Measurements from ENCODE around the gene DNAJB1. TPM values are rescaled to one million over a fixed set of nuclear protein-coding genes. Genes with fewer than 3 reads are reported as not detected.
A peak's percentile ranks its signal among the peaks of the same experiment; 100 is the strongest.

Gene DNAJB1
- total RNA-seq, 1 donor from 2014 or later = 92.5 TPM

GRCh38 chr19:14540741-14541525 is 22.7 kb upstream of the DNAJB1 start:
- Histone ChIP-seq H3K27ac (no peak overlapping the region), H3K36me3 (peaks cover 4% of the 10 kb centered on the region), H3K4me3 (no peak overlapping the region), H3K27me3 (ENCODE audit: low read depth) (no peaks in the 10 kb centered on the region), H3K4me1 (peaks cover 28% of the 10 kb centered on the region), H3K9me3 (no peaks in the 10 kb centered on the region)
- intact Hi-C loops (cut with DNase I) = no loop called here
- no peak for TF ChIP-seq CTCF (IDR thresholded peaks at IDR 0.05)
- ATAC-seq = no peak
- no peak for DNase-seq

DNA sequence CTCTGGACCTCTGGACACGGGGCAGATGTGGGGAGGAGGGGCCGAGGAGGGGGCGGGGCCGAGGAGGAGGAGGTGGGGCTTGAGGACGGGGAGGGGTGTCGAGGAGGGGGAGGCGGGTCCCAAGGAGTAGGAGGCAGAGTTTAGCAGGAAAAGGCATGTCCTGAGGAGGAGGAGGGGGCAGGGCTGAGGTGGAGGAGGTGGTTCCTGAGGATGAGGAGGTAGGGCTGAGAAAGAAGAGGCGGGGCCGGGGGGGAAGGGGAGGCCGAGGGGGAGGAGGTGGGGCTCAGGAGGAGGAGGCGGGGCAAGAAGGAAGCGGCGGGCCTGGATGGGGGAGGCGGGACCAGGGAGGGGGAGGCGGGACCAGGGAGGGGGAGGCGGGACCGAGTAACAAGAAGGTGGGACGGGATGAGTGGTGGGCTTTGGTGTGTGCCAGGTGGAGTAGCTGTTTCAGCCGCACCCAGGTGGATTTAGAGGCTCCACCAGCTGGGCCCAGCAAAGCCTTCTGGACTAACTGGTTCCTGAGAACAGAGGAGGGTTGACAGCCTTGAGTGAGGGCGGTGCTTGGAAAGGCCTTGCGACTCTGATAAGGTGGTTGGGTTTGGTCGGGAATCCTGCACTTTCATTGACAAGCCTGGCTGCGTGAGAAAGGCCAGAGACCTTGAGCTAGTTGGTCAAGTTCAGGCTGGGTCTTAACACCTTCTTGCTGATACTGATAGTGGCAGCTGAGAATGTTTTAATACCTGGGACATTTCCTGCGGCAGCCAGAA is 18.9 kb upstream of the DNAJB1 start:
- peaks cover 19% of the 10 kb centered on the region for H3K4me1 ChIP-seq
- intact Hi-C loops (cut with DNase I) = no loop called here
- H3K36me3 ChIP-seq = peaks cover 4% of the 10 kb centered on the region
- ATAC-seq (peak; percentile 93), DNase-seq (peak; percentile 90)
- H3K27ac ChIP-seq = no peak overlapping the region
- H3K4me3 ChIP-seq = peak overlapping the region; percentile 40
- no peak for TF ChIP-seq CTCF (IDR thresholded peaks at IDR 0.05)
- H3K27me3 ChIP-seq (ENCODE audit: low read depth) = no peaks in the 10 kb centered on the region
- H3K9me3 ChIP-seq = no peaks in the 10 kb centered on the region

GRCh38 chr19:14533450-14533849 is 15.3 kb upstream of the DNAJB1 start:
- H3K4me1 ChIP-seq = peaks cover 37% of the 10 kb centered on the region
- no peak for TF ChIP-seq CTCF (IDR thresholded peaks at IDR 0.05)

GRCh38 chr19:14530506-14530905 is 12.3 kb upstream of the DNAJB1 start:
- DNase-seq (no peak), ATAC-seq (no peak)
- peak overlapping the region; percentile 83 for H3K4me3 ChIP-seq
- H3K4me1 ChIP-seq = peaks cover 23% of the 10 kb centered on the region
- no peaks in the 10 kb centered on the region for H3K27me3 ChIP-seq (ENCODE audit: low read depth)
- intact Hi-C loops (cut with DNase I) = no loop called here
- H3K27ac ChIP-seq = peak overlapping the region; percentile 93
- TF ChIP-seq CTCF (IDR thresholded peaks at IDR 0.05) = no peak
- peaks cover 4% of the 10 kb centered on the region for H3K36me3 ChIP-seq
- no peaks in the 10 kb centered on the region for H3K9me3 ChIP-seq

More at GRCh38 chr19:14533450-14533849, 15.3 kb upstream of the DNAJB1 start:
- Histone ChIP-seq H3K4me3 (no peak overlapping the region), H3K9me3 (no peaks in the 10 kb centered on the region), H3K27me3 (ENCODE audit: low read depth) (no peaks in the 10 kb centered on the region), H3K27ac (no peak overlapping the region), H3K36me3 (peaks cover 4% of the 10 kb centered on the region)
- no peak for ATAC-seq
- intact Hi-C loops (cut with DNase I) = no loop called here
- no peak for DNase-seq

- Histone ChIP-seq H3K36me3 (peaks cover 4% of the 10 kb centered on the region), H3K27me3 (ENCODE audit: low read depth) (no peaks in the 10 kb centered on the region), H3K4me1 (peaks cover 23% of the 10 kb centered on the region), H3K27ac (peak overlapping the region; percentile 93), H3K4me3 (peak overlapping the region; percentile 83), H3K9me3 (no peaks in the 10 kb centered on the region)
- no peak for TF ChIP-seq CTCF (IDR thresholded peaks at IDR 0.05)
- DNase-seq (peak; percentile 82), ATAC-seq (peak; percentile 2 to 28)
- intact Hi-C loops (cut with DNase I) = no loop called here
Measured at GRCh38 chr19:14530005-14530348, 11.8 kb upstream of the DNAJB1 start.

All from lower lobe of right lung (tissue), 2 donors.